ENCODE measurements around the gene NUTM2A.
"Not testable (repeated sequence)": the region's sequence is repeated elsewhere in the genome, so short reads cannot be mapped to it uniquely, and the experiment has no call there.

NUTM2A gene

DNA sequence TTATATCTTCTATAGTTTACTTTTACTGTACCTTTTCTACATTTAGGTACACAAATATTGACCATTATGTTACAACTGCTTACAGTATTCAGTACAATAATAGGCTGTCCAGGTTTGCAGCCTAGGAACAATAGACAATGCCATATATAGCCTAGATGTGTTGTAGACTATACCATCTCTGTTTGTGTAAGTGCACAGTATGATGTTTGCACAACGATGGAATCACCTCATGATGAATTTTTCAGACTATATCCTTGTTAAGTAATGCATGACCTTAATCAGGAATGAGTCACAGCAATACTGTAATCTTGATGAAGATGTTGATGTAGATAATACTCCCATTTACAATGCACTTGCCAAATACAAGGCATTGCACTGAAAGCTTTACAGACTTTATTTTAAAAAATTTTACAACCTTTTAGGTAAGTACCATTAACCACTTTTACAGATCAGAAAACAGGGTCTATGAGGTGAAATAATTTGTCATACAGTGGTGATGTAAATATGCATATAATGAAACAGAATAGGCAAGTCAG lies 23.6 kb downstream of the NUTM2A start:
- not testable (repeated sequence) for DNase-seq

DNA sequence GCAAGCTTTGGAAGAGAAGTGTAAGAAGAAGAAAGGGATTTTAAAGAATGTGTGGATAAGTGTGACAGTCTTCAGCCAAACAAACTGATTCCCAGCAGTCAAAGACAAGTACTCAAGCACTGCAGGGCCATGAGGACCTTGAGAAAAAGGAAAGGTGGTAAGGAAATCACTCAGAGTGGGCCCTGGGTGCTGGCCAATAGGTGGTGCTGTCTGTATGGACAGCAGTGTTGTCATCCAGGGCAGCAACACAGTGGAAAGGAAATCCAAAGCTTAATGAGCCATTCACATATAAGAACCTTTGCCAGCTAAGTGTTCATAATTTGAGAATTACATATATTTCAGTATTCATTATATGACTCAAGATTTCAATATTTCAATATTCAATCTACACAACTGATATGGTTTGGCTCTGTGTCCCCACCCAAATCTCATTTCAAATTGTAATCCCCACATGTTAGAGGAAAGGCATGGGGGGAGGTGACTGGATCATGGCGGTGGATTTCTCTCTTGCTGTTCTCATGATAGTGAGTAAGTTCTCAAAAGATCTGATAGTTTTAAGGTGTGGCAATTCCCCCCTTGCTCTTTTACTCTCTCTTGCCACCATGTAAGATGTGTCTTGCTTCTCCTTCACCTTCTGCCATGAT lies 55.6 kb downstream of the NUTM2A start:
- not testable (repeated sequence) for DNase-seq

Measured in CD4-positive, alpha-beta T cell treated with Interleukin-10 for 1 hour (primary cell).